HepG2 (cell line): ENCODE data around the gene ZNF660. TPM values are rescaled to one million over a fixed set of nuclear protein-coding genes. Genes with fewer than 3 reads are reported as not detected.

Experiments
- ATAC-seq: fragments of 200-7000 bp; cut with Tn5 transposase; 3 replicates; pipeline ENCODE4 v1.9.1; 2020; ENCODE audit warnings: mild to moderate bottlenecking, moderate library complexity
- BruUV-seq: library from RNA; stranded (reverse); fragments of 400-500 nt; replicated peaks from 2 replicates; lab custom pipeline; 2021; lab: Mats Ljungman, UMichigan
- CTCF ChIA-PET: fragments of 300-600 bp; formaldehyde crosslinking; extraction: SDS; loops from one replicate; lab custom pipeline; 2021; ENCODE audit warnings: low total read pairs, inconsistent platforms, low intra/inter-chr PET ratio; lab: Yijun Ruan, JAX
- POLR2A ChIA-PET: fragments of 350-600 bp; sonication (Branson Sonifier 250); formaldehyde crosslinking; loops from one replicate; lab custom pipeline; 2020; ENCODE audit warnings: antibody characterized with exemption, inconsistent platforms; lab: Yijun Ruan, JAX
- DNase-seq: peaks from one replicate; pipeline ENCODE4 v3.0.0-alpha.2; 2015; ENCODE audit warnings: low spot score
- FAIRE-seq: peaks from 3 replicates; lab custom pipeline; 2011; peaks lifted over from hg19 to GRCh38; lab: Jason Lieb, UNC
- H2AFZ ChIP-seq: one replicate; pipeline ENCODE4 v1.6.1; 2011; ENCODE audit warnings: low read length, inconsistent platforms
- H3K27ac ChIP-seq: fragments of 300-600 bp; 3 replicates; pipeline ENCODE4 v1.8.0; 2011; ENCODE audit warnings: mixed run types, mild to moderate bottlenecking, mixed read lengths, low read length, inconsistent platforms; ENCODE audit not compliant: insufficient read depth; ENCODE audit errors: extremely low read length
- H3K27me3 ChIP-seq, 2 experiments: fragments of 200-600 bp in 1 of 2; 2 replicates in 1 of 2; 3 replicates in 1 of 2; pipeline versions ENCODE4 v1.6.0 to v1.8.0; 2011; ENCODE audit warnings: low read length in 2 of 2, mild to moderate bottlenecking in 2 of 2, moderate library complexity in 2 of 2, inconsistent platforms in 1 of 2; ENCODE audit not compliant: insufficient read depth in 2 of 2, control insufficient read depth in 1 of 2
- H3K36me3 ChIP-seq, 2 experiments: fragments of 200-600 bp in 1 of 2; replicated peaks in 1 of 2; 2 replicates in 1 of 2; 3 replicates in 1 of 2; pipeline versions ENCODE4 v1.5.1 to v1.8.0; 2011; ENCODE audit warnings: low read length in 2 of 2, inconsistent platforms in 1 of 2; ENCODE audit not compliant: insufficient read depth in 2 of 2, control insufficient read depth in 1 of 2
- H3K4me1 ChIP-seq: 2 replicates; pipeline ENCODE4 v1.5.1; 2012; ENCODE audit warnings: low read length, inconsistent platforms; ENCODE audit not compliant: insufficient read depth
- H3K4me2 ChIP-seq: 2 replicates; pipeline ENCODE4 v1.6.0; 2011; ENCODE audit warnings: low read depth, low read length, inconsistent platforms
- H3K4me3 ChIP-seq, 3 experiments: fragments of 200-600 bp in 1 of 3; sonication (generic), shearing (Covaris generic) in 1 of 3; replicated peaks in 1 of 3; 2 replicates each; pipeline ENCODE4 v1.5.1; 2011 to 2016; ENCODE audit warnings: low read length in 3 of 3, inconsistent platforms in 2 of 3, low read depth in 2 of 3, mild to moderate bottlenecking in 2 of 3, control low read depth in 1 of 3, mixed read lengths in 1 of 3; ENCODE audit not compliant: insufficient read depth in 1 of 3
- H3K79me2 ChIP-seq: one replicate; pipeline ENCODE4 v1.6.1; 2011; ENCODE audit warnings: low read length, inconsistent platforms; ENCODE audit not compliant: insufficient read depth
- H3K9ac ChIP-seq: 2 replicates; pipeline ENCODE4 v1.6.0; 2011; ENCODE audit warnings: mild to moderate bottlenecking, low read depth, low read length, inconsistent platforms; ENCODE audit not compliant: insufficient read depth
- H3K9me3 ChIP-seq: 2 replicates; pipeline ENCODE4 v1.5.1; 2012; ENCODE audit warnings: mild to moderate bottlenecking, low read length
- H4K20me1 ChIP-seq: 2 replicates; pipeline ENCODE4 v1.6.0; 2011; ENCODE audit warnings: inconsistent platforms, mild to moderate bottlenecking, low read length, moderate library complexity; ENCODE audit not compliant: insufficient read depth
- CBFB ChIP-seq: sonication (generic); formaldehyde crosslinking; IDR thresholded peaks from 2 replicates; pipeline ENCODE4 v1.4.0; 2020; ENCODE audit warnings: missing genetic modification reagents
- CHCHD3 ChIP-seq: sonication (generic); formaldehyde crosslinking; IDR thresholded peaks from 2 replicates; pipeline ENCODE4 v1.8.0; 2022; ENCODE audit warnings: mild to moderate bottlenecking, missing genetic modification reagents, moderate library complexity
- FOXK2 ChIP-seq: fragments of 450-650 bp; IDR thresholded peaks from 2 replicates; pipeline ENCODE4 v1.6.1; 2016
- HIVEP1 ChIP-seq: sonication (generic); formaldehyde crosslinking; IDR thresholded peaks from 2 replicates; pipeline ENCODE4 v1.4.0; 2020; ENCODE audit warnings: mild to moderate bottlenecking, missing genetic modification reagents
- MLLT10 ChIP-seq: sonication (generic); formaldehyde crosslinking; IDR thresholded peaks from 2 replicates; pipeline ENCODE4 v1.4.0; 2020; ENCODE audit warnings: missing genetic modification reagents
- POGZ ChIP-seq: sonication (generic); formaldehyde crosslinking; IDR thresholded peaks from 2 replicates; pipeline ENCODE4 v1.4.0; 2020; ENCODE audit warnings: mild to moderate bottlenecking, missing genetic modification reagents
- ZNF335 ChIP-seq: sonication (generic); formaldehyde crosslinking; IDR thresholded peaks from 2 replicates; pipeline ENCODE4 v1.4.0; 2020; ENCODE audit warnings: missing genetic modification reagents
- ZNF672 ChIP-seq: sonication (generic); formaldehyde crosslinking; IDR thresholded peaks from 2 replicates; pipeline ENCODE4 v1.8.1; 2022; ENCODE audit warnings: missing genetic modification reagents
- ZNF749 ChIP-seq: sonication (generic); formaldehyde crosslinking; IDR thresholded peaks from 2 replicates; pipeline ENCODE4 v1.8.0; 2022; ENCODE audit warnings: mild to moderate bottlenecking, missing genetic modification reagents, moderate library complexity, borderline replicate concordance
- ZSCAN9 ChIP-seq: IDR thresholded peaks from 2 replicates; pipeline ENCODE4 v1.6.1; 2016; ENCODE audit warnings: borderline replicate concordance
- WGBS: methylation state at CpG from one replicate; pipeline ENCODE4 v1.1.6; 2017; ENCODE audit warnings: low lambda C conversion rate; 5-methylcytosine and 5-hydroxymethylcytosine counted together
- in situ Hi-C: cut with HindIII; loops from 2 replicates; pipeline ENCODE4 v1.10.0; 2017; ENCODE audit warnings: low pct_unique_long_range_greater_than_20kb; ENCODE audit not compliant: extremely low pct_ligation_motif_present
- intact Hi-C: fragments of 100-400 bp; cut with micrococcal nuclease; formaldehyde crosslinking; loops from one replicate; pipeline ENCODE4 v1.10.0; 2022; ENCODE audit not compliant: unreplicated experiment
- polyA plus RNA-seq, 8 experiments: library from polyadenylated mRNA; depleted of rRNA in 3 of 8; stranded (reverse) in 7 of 8; unstranded in 1 of 8; fragments of >200 nt; fragmentation: Illumina TruSeq in 4 of 8; extraction: Trizol in 4 of 8; gene quantifications; 2 replicates each; pipeline versions ENCODE4 v1.2.1 to v1.2.3, GENCODE V29; 2011 to 2016; ENCODE audit warnings: low read depth in 4 of 8, missing spikeins in 1 of 8, mixed read lengths in 1 of 8; ENCODE audit not compliant: insufficient read depth in 1 of 8
- total RNA-seq, 5 experiments: library from RNA; depleted of rRNA; stranded (reverse); fragments of >200 nt; fragmentation: Illumina TruSeq; extraction: Trizol; gene quantifications; 2 replicates each; pipeline ENCODE4 v1.2.3, GENCODE V29; 2016; ENCODE audit warnings: low read depth in 1 of 5
- TF ChIP-seq, protein P1 (sequence below): sonication (generic); formaldehyde crosslinking; IDR thresholded peaks from 2 replicates; pipeline ENCODE4 v1.8.0; 2022; ENCODE audit warnings: mild to moderate bottlenecking, missing genetic modification reagents; ENCODE audit not compliant: insufficient replicate concordance
- TF ChIP-seq, protein P2 (sequence below): IDR thresholded peaks from 2 replicates; pipeline ENCODE4 v1.6.1; 2016; ENCODE audit warnings: missing compliant biosample characterization, missing genetic modification reagents, borderline replicate concordance

ZNF660 gene
- total and polyA plus RNA-seq, 2 of the 13 experiments (the other 11 are each of a cell fraction or from before 2014, with no cell fraction given) = 0.91 to 3.3 TPM

DNA sequence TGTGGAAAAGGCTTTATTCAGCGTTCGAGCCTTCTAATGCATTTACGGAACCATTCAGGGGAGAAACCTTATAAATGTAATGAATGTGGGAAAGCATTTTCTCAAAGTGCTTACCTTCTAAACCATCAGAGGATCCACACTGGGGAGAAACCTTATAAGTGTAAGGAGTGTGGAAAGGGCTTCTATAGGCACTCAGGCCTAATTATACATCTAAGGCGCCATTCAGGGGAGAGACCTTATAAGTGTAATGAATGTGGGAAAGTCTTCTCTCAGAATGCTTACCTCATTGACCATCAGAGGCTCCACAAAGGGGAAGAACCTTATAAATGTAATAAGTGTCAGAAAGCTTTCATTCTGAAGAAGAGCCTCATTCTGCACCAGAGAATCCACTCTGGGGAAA lies 57.6 kb downstream of the ZNF660 start:
- CTCF ChIA-PET = no interaction called here
- DNase-seq (no peak), FAIRE-seq (no peak), ATAC-seq (no peak)
- POLR2A ChIA-PET = no interaction called here
- Histone ChIP-seq H3K36me3 (peaks cover 4 to 16% of the 10 kb centered on the region in 2 experiments; a peak in 3 of 5 replicates), H4K20me1 (no peaks in the 10 kb centered on the region), H3K27ac (no peak overlapping the region), H3K9ac (no peak overlapping the region), H3K4me2 (no peak overlapping the region), H2AFZ (no peak overlapping the region), H3K4me3 (no peak overlapping the region), H3K4me1 (no peaks in the 10 kb centered on the region), H3K79me2 (no peaks in the 10 kb centered on the region), H3K27me3 (no peaks in the 10 kb centered on the region; a peak in 1 of 5 replicates), H3K9me3 (no peaks in the 10 kb centered on the region; the same call in 1 of the 2 replicates)
- TSS peak; percentile 27 for BruUV-seq
- WGBS = 96% methylated on average over 4 of the region's 4 CpGs
- TF ChIP-seq ZNF749 (CRISPR knock-in tag) (no peak), CBFB (no peak), ZSCAN9 (CRISPR knock-in tag) (no peak), FOXK2 (no peak), POGZ (CRISPR knock-in tag) (no peak), MLLT10 (CRISPR knock-in tag) (no peak), HIVEP1 (CRISPR knock-in tag) (no peak), CHCHD3 (CRISPR knock-in tag) (no peak), ZNF335 (CRISPR knock-in tag) (no peak), ZNF672 (CRISPR knock-in tag) (no peak)
- TF ChIP-seq, protein P1, sequence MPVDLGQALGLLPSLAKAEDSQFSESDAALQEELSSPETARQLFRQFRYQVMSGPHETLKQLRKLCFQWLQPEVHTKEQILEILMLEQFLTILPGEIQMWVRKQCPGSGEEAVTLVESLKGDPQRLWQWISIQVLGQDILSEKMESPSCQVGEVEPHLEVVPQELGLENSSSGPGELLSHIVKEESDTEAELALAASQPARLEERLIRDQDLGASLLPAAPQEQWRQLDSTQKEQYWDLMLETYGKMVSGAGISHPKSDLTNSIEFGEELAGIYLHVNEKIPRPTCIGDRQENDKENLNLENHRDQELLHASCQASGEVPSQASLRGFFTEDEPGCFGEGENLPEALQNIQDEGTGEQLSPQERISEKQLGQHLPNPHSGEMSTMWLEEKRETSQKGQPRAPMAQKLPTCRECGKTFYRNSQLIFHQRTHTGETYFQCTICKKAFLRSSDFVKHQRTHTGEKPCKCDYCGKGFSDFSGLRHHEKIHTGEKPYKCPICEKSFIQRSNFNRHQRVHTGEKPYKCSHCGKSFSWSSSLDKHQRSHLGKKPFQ (CRISPR knock-in tag) = no peak
- TF ChIP-seq, protein P2, sequence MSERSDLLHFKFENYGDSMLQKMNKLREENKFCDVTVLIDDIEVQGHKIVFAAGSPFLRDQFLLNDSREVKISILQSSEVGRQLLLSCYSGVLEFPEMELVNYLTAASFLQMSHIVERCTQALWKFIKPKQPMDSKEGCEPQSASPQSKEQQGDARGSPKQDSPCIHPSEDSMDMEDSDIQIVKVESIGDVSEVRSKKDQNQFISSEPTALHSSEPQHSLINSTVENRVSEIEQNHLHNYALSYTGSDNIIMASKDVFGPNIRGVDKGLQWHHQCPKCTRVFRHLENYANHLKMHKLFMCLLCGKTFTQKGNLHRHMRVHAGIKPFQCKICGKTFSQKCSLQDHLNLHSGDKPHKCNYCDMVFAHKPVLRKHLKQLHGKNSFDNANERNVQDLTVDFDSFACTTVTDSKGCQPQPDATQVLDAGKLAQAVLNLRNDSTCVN (CRISPR knock-in tag) = no peak
- in situ Hi-C loops (no loop called here), intact Hi-C loops (no loop called here)
